SU-DHL-6 (cell line): ENCODE measurements around the gene TMEM213.

Experiments used
- CTCF ChIP-seq: fragments of 200-600 bp; sonication (generic); IDR thresholded peaks from one replicate; pipeline ENCODE4 v1.5.1; 2017; ENCODE audit warnings: antibody characterized with exemption, mild to moderate bottlenecking, low read length, moderate library complexity; ENCODE audit not compliant: insufficient read depth, poor library complexity, severe bottlenecking
- EZH2phosphoT487 ChIP-seq: fragments of 200-600 bp; sonication (generic), shearing (Covaris generic); conservative IDR thresholded peaks from 2 replicates; pipeline ENCODE4 v1.6.1; 2018; ENCODE audit warnings: mild to moderate bottlenecking, antibody characterized with exemption, low read length, moderate library complexity, mixed read lengths

- TF ChIP-seq CTCF, result no peak
- TF ChIP-seq EZH2phosphoT487, result no peak
These were observed 55.7 kb downstream of the TMEM213 start for GRCh38 chr7:138853448-138853847.
